GM06990 (cell line): ENCODE data around the gene AKNA.
A peak's percentile ranks its signal among the peaks of the same experiment; 100 is the strongest.

ENCODE experiments used
- DNase-seq: peaks from one replicate; pipeline ENCODE4 v3.0.0-alpha.2; 2011; ENCODE audit not compliant: insufficient read length; ENCODE audit errors: extremely low read depth
- H3K27me3 ChIP-seq: replicated peaks from 2 replicates; pipeline ENCODE4 v1.6.0; 2011; ENCODE audit warnings: low read length; ENCODE audit not compliant: control insufficient read depth, insufficient read depth
- H3K36me3 ChIP-seq: 2 replicates; pipeline ENCODE4 v1.5.1; 2011; ENCODE audit warnings: low read length; ENCODE audit not compliant: control insufficient read depth, insufficient read depth
- H3K4me3 ChIP-seq: replicated peaks from 2 replicates; pipeline ENCODE4 v1.5.1; 2011; ENCODE audit warnings: low read depth, mild to moderate bottlenecking, control low read depth, low read length
- TF ChIP-seq, protein P1 (sequence below): IDR thresholded peaks from 2 replicates; pipeline ENCODE4 v1.5.1; 2011; ENCODE audit warnings: low read length, control low read depth, mild to moderate bottlenecking, inconsistent platforms; ENCODE audit not compliant: insufficient read depth, poor library complexity, severe bottlenecking

AKNA gene

GRCh38 chr9:114405294-114406034 lies 17.7 kb upstream of the AKNA start:
- H3K36me3 ChIP-seq: no peaks in the 10 kb centered on the region
- H3K27me3 ChIP-seq: peaks cover 3% of the 10 kb centered on the region
- DNase-seq: peak; percentile 52
- H3K4me3 ChIP-seq: no peak overlapping the region
- TF ChIP-seq, protein P1, sequence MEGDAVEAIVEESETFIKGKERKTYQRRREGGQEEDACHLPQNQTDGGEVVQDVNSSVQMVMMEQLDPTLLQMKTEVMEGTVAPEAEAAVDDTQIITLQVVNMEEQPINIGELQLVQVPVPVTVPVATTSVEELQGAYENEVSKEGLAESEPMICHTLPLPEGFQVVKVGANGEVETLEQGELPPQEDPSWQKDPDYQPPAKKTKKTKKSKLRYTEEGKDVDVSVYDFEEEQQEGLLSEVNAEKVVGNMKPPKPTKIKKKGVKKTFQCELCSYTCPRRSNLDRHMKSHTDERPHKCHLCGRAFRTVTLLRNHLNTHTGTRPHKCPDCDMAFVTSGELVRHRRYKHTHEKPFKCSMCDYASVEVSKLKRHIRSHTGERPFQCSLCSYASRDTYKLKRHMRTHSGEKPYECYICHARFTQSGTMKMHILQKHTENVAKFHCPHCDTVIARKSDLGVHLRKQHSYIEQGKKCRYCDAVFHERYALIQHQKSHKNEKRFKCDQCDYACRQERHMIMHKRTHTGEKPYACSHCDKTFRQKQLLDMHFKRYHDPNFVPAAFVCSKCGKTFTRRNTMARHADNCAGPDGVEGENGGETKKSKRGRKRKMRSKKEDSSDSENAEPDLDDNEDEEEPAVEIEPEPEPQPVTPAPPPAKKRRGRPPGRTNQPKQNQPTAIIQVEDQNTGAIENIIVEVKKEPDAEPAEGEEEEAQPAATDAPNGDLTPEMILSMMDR: peak; percentile 78

DNA sequence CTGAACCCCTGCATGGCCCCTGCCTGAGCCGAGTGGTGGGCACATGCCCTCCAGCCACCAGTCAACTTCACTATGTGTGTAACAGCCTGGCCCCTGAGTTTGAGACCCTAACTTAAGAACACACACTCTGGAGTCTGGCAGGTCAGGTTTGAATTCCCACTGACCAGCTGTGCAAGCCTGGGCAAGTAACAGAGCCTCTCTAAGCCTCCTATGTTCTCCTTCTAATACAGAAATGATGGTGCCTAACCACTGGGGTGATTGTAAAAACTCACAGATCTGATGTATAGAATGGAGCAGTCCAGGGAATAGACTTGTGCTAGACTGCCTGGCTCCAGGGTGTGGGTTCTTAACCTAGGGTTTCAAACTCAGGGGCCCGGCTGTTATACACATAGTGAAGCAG lies 16.7 kb upstream of the AKNA start:
- no peak for DNase-seq
- Histone ChIP-seq H3K27me3 (peaks cover 3% of the 10 kb centered on the region), H3K36me3 (no peaks in the 10 kb centered on the region), H3K4me3 (no peak overlapping the region)
- TF ChIP-seq, protein P1: no peak

GRCh38 chr9:114403153-114403756 lies 15.5 kb upstream of the AKNA start:
- H3K4me3 ChIP-seq: no peak overlapping the region
- DNase-seq: no peak
- TF ChIP-seq, protein P1: no peak

DNA sequence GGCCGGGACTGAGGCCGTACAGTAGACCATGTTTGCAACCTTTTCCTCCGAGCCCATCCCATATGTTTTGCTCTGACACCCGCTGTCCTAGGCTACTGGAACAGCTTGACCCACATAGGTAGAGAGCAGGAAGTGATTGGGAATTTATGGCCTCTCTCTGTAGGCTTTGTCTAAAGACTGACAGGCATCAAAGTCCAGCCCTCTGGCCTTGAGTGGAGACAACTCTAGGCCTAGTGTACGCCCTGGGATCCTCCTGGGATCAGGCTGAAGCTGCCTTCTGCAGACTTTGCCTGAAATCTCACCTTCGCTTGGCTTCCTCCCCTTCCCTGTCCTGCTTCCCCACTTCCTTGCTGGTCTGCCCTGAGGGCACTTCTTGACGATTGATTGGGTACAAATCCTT lies 13.6 kb upstream of the AKNA start:
- TF ChIP-seq, protein P1: no peak
- DNase-seq: no peak
- H3K4me3 ChIP-seq: no peak overlapping the region
- H3K36me3 ChIP-seq: no peaks in the 10 kb centered on the region
- H3K27me3 ChIP-seq: no peaks in the 10 kb centered on the region

More at GRCh38 chr9:114403153-114403756, 15.5 kb upstream of the AKNA start:
- Histone ChIP-seq H3K27me3 (no peaks in the 10 kb centered on the region; the same call in 1 of the 2 replicates), H3K36me3 (no peaks in the 10 kb centered on the region)

- DNase-seq: no peak
- Histone ChIP-seq H3K27me3 (no peaks in the 10 kb centered on the region), H3K36me3 (no peaks in the 10 kb centered on the region), H3K4me3 (no peak overlapping the region)
- TF ChIP-seq, protein P1: no peak
Measured at GRCh38 chr9:114400772-114401171, 13.0 kb upstream of the AKNA start.
